ENCODE results near the gene PADI6.
"Not testable (repeated sequence)": the region's sequence is repeated elsewhere in the genome, so short reads cannot be mapped to it uniquely, and the experiment has no call there.

The PADI6 gene

DNA sequence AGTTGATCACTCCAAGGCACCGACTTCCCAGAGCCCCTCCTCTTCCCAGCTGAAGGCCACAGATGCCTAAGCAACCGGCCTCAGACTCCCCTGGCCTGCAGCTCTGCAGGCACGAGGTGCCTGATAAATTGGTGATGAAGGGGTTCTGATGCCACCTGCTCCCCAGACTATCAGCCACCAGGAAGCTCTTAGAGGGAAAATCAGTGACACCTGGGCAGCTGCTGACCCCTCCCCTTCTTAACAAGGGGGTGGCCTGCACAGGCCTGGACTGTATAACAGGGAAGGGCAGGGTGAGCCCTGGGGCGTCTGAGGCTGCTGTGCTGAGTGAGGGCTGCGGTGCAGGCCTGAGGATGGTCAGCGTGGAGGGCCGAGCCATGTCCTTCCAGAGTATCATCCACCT is at the start of gene PADI6:
PADI6 (plus strand) TSS at position 301 of the 400 bp plus-strand sequence; CDS start at position 351, 50 bp downstream.
- Histone ChIP-seq H3K36me3 (ENCODE audit: control insufficient read depth in 1 of 2, insufficient read depth in 2 of 2, low read length in 2 of 2) (no peaks in the 10 kb centered on the region), H3K9me3 (ENCODE audit: control insufficient read depth in 1 of 2, low read length in 2 of 2) (no peaks in the 10 kb centered on the region), H3K27ac (ENCODE audit: low read length) (no peak within 1 kb of the TSS), H3K4me3 (ENCODE audit: low read depth in 1 of 2, low read length in 2 of 2) (no peak within 1 kb of the TSS), H3K27me3 (ENCODE audit: low read depth, low read length) (no peaks in the 10 kb centered on the region), H3K4me1 (ENCODE audit: control insufficient read depth in 1 of 2, insufficient read depth in 2 of 2, low read length in 2 of 2) (no peaks in the 10 kb centered on the region)

DNA sequence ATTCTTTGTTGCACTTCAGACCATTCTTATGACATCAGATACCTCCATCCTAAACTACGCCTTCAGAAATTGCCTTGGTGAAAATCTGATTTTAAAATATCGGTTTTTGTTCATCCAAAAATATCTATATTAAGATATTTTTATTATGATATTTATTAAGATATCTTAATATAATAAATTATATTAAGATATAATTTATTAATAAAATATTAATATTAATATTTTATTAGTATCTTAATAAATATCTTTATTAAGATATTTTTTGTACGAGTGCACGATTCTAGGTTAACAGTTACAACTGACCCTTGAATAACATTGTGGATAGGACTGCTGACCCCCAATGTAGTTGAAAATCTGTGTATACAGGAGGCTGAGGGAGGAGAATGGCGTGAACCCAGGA is 43.1 kb upstream of the PADI6 start:
- Histone ChIP-seq H3K27ac (ENCODE audit: low read length) (no peak overlapping the region), H3K27me3 (ENCODE audit: low read depth, low read length) (no peaks in the 10 kb centered on the region), H3K9me3 (ENCODE audit: control insufficient read depth in 1 of 2, low read length in 2 of 2) (peaks cover 0 to 4% of the 10 kb centered on the region in 2 donors), H3K4me1 (ENCODE audit: control insufficient read depth in 1 of 2, insufficient read depth in 2 of 2, low read length in 2 of 2) (no peaks in the 10 kb centered on the region), H3K4me3 (ENCODE audit: low read depth in 1 of 2, low read length in 2 of 2) (no peak overlapping the region), H3K36me3 (ENCODE audit: control insufficient read depth in 1 of 2, insufficient read depth in 2 of 2, low read length in 2 of 2) (no peaks in the 10 kb centered on the region)

DNA sequence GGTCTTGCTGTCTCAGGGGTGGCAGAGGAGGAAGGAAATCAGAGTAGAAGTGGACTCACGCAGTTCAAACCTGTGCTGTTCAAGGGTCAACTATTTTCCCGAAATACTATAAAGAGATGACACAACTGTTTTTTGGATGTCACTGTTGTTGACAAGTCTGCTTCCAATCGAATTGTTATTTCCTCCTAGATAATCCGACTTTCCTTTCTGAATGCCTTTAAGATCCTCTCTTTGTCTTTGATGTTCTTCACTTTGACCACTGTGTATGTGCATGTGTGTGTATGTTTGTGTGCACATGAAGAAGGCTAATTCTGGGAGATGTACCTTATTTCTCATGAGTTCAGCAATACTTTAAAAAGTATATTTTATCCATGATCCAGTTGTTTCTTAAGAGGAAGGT is 42.4 kb upstream of the PADI6 start:
- Histone ChIP-seq H3K36me3 (ENCODE audit: control insufficient read depth in 1 of 2, insufficient read depth in 2 of 2, low read length in 2 of 2) (no peaks in the 10 kb centered on the region), H3K27ac (ENCODE audit: low read length) (no peak overlapping the region), H3K27me3 (ENCODE audit: low read depth, low read length) (no peaks in the 10 kb centered on the region), H3K4me3 (ENCODE audit: low read depth in 1 of 2, low read length in 2 of 2) (no peak overlapping the region), H3K9me3 (ENCODE audit: control insufficient read depth in 1 of 2, low read length in 2 of 2) (peaks cover 0 to 4% of the 10 kb centered on the region in 2 donors), H3K4me1 (ENCODE audit: control insufficient read depth in 1 of 2, insufficient read depth in 2 of 2, low read length in 2 of 2) (no peaks in the 10 kb centered on the region)

GRCh38 chr1:17330856-17331255 is 41.1 kb upstream of the PADI6 start:
- no peak overlapping the region for H3K4me3 ChIP-seq (ENCODE audit: low read depth in 1 of 2, low read length in 2 of 2)
- no peaks in the 10 kb centered on the region for H3K4me1 ChIP-seq (ENCODE audit: control insufficient read depth in 1 of 2, insufficient read depth in 2 of 2, low read length in 2 of 2)
- H3K36me3 ChIP-seq (ENCODE audit: control insufficient read depth in 1 of 2, insufficient read depth in 2 of 2, low read length in 2 of 2) = no peaks in the 10 kb centered on the region
- H3K27ac ChIP-seq (ENCODE audit: low read length) = no peak overlapping the region
- peaks cover 0 to 4% of the 10 kb centered on the region in 2 donors for H3K9me3 ChIP-seq (ENCODE audit: control insufficient read depth in 1 of 2, low read length in 2 of 2)
- H3K27me3 ChIP-seq (ENCODE audit: low read depth, low read length) = no peaks in the 10 kb centered on the region

DNA sequence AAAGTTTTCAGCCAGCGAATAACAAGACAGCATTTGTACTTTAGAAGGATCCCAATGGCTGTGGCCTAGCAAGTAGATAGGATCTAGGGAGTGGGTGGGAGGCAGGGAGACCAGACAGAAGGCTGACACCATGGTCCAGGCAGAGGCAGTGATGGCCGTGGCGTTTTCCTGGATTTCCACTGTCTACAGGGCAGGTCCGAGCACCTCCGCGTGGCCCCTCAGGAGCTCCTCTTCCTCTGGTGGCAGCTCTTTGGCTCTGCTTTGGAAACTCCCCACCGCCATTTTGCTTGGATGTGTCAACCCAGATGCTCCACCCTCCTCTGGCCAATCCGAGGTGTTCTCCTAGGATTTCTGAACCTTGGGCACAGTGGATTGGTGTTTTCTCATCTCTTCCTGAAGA is 38.9 kb upstream of the PADI6 start:
- no peaks in the 10 kb centered on the region for H3K36me3 ChIP-seq (ENCODE audit: control insufficient read depth in 1 of 2, insufficient read depth in 2 of 2, low read length in 2 of 2)
- H3K9me3 ChIP-seq (ENCODE audit: control insufficient read depth in 1 of 2, low read length in 2 of 2) = peaks cover 0 to 4% of the 10 kb centered on the region in 2 donors
- no peak overlapping the region for H3K4me3 ChIP-seq (ENCODE audit: low read depth in 1 of 2, low read length in 2 of 2)
- no peaks in the 10 kb centered on the region for H3K27me3 ChIP-seq (ENCODE audit: low read depth, low read length)
- H3K27ac ChIP-seq (ENCODE audit: low read length) = no peak overlapping the region
- H3K4me1 ChIP-seq (ENCODE audit: control insufficient read depth in 1 of 2, insufficient read depth in 2 of 2, low read length in 2 of 2) = no peaks in the 10 kb centered on the region

- no peak overlapping the region for H3K4me3 ChIP-seq (ENCODE audit: low read depth in 1 of 2, low read length in 2 of 2)
- peaks cover 0 to 4% of the 10 kb centered on the region in 2 donors for H3K9me3 ChIP-seq (ENCODE audit: control insufficient read depth in 1 of 2, low read length in 2 of 2)
- H3K36me3 ChIP-seq (ENCODE audit: control insufficient read depth in 1 of 2, insufficient read depth in 2 of 2, low read length in 2 of 2) = no peaks in the 10 kb centered on the region
- no peaks in the 10 kb centered on the region for H3K27me3 ChIP-seq (ENCODE audit: low read depth, low read length)
- no peak overlapping the region for H3K27ac ChIP-seq (ENCODE audit: low read length)
- no peaks in the 10 kb centered on the region for H3K4me1 ChIP-seq (ENCODE audit: control insufficient read depth in 1 of 2, insufficient read depth in 2 of 2, low read length in 2 of 2)
Measured at GRCh38 chr1:17335821-17336710, 35.9 kb upstream of the PADI6 start.

- H3K27me3 ChIP-seq (ENCODE audit: low read depth, low read length) = no peaks in the 10 kb centered on the region
- H3K4me1 ChIP-seq (ENCODE audit: control insufficient read depth in 1 of 2, insufficient read depth in 2 of 2, low read length in 2 of 2) = no peaks in the 10 kb centered on the region
- no peak overlapping the region for H3K27ac ChIP-seq (ENCODE audit: low read length)
- H3K4me3 ChIP-seq (ENCODE audit: low read depth in 1 of 2, low read length in 2 of 2) = no peak overlapping the region
- H3K9me3 ChIP-seq (ENCODE audit: control insufficient read depth in 1 of 2, low read length in 2 of 2) = no peaks in the 10 kb centered on the region
- no peaks in the 10 kb centered on the region for H3K36me3 ChIP-seq (ENCODE audit: control insufficient read depth in 1 of 2, insufficient read depth in 2 of 2, low read length in 2 of 2)
Measured at GRCh38 chr1:17338706-17339493, 33.1 kb upstream of the PADI6 start.

DNA sequence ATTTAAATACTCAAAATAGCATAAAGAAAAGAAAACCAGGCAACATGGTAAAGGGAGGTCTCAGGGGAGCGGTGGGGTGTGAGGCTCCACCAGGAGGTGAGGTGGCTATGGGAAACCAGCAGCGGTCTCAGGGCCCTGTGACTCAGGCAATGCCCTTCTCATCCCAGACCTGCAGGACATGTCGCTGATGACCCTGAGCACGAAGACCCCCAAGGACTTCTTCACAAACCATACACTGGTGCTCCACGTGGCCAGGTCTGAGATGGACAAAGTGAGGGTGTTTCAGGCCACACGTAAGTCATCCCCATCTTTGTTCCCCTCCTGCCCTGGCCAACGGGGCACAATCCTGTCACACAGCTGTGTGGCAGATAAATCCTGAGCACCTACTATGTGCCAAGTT is 32.5 kb upstream of the PADI6 start:
- H3K27me3 ChIP-seq (ENCODE audit: low read depth, low read length) = no peaks in the 10 kb centered on the region

GRCh38 chr1:17340358-17340757 is 31.6 kb upstream of the PADI6 start:
- Histone ChIP-seq H3K27me3 (ENCODE audit: low read depth, low read length) (no peaks in the 10 kb centered on the region), H3K9me3 (ENCODE audit: control insufficient read depth in 1 of 2, low read length in 2 of 2) (peaks cover 0 to 3% of the 10 kb centered on the region in 2 donors)

More for the DNA sequence above, 32.5 kb upstream of the PADI6 start:
- peaks cover 0 to 3% of the 10 kb centered on the region in 2 donors for H3K9me3 ChIP-seq (ENCODE audit: control insufficient read depth in 1 of 2, low read length in 2 of 2)
- no peak overlapping the region for H3K4me3 ChIP-seq (ENCODE audit: low read depth in 1 of 2, low read length in 2 of 2)
- no peaks in the 10 kb centered on the region for H3K36me3 ChIP-seq (ENCODE audit: control insufficient read depth in 1 of 2, insufficient read depth in 2 of 2, low read length in 2 of 2)
- H3K27ac ChIP-seq (ENCODE audit: low read length) = no peak overlapping the region
- H3K4me1 ChIP-seq (ENCODE audit: control insufficient read depth in 1 of 2, insufficient read depth in 2 of 2, low read length in 2 of 2) = no peaks in the 10 kb centered on the region

DNA sequence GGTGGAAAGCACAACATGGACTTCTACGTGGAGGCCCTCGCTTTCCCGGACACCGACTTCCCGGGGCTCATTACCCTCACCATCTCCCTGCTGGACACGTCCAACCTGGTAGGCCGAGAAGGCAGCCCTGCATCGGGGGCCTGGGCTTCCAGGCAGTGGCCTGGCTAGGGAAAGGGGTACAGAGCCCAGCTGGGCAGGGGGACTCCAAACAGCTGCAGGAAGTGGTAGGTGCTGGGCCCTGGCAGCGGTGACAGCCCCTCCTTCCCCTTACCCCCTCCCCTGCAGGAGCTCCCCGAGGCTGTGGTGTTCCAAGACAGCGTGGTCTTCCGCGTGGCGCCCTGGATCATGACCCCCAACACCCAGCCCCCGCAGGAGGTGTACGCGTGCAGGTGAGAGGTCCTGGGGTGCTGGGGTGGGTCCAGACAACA is 30.0 kb upstream of the PADI6 start:
- H3K36me3 ChIP-seq (ENCODE audit: control insufficient read depth in 1 of 2, insufficient read depth in 2 of 2, low read length in 2 of 2) = no peaks in the 10 kb centered on the region
- H3K4me3 ChIP-seq (ENCODE audit: low read depth in 1 of 2, low read length in 2 of 2) = no peak overlapping the region
- H3K27ac ChIP-seq (ENCODE audit: low read length) = no peak overlapping the region
- H3K9me3 ChIP-seq (ENCODE audit: control insufficient read depth in 1 of 2, low read length in 2 of 2) = peaks cover 0 to 3% of the 10 kb centered on the region in 2 donors
- H3K27me3 ChIP-seq (ENCODE audit: low read depth, low read length) = no peaks in the 10 kb centered on the region
- H3K4me1 ChIP-seq (ENCODE audit: control insufficient read depth in 1 of 2, insufficient read depth in 2 of 2, low read length in 2 of 2) = no peaks in the 10 kb centered on the region

More at GRCh38 chr1:17340358-17340757, 31.6 kb upstream of the PADI6 start:
- no peaks in the 10 kb centered on the region for H3K4me1 ChIP-seq (ENCODE audit: control insufficient read depth in 1 of 2, insufficient read depth in 2 of 2, low read length in 2 of 2)
- no peak overlapping the region for H3K4me3 ChIP-seq (ENCODE audit: low read depth in 1 of 2, low read length in 2 of 2)
- H3K36me3 ChIP-seq (ENCODE audit: control insufficient read depth in 1 of 2, insufficient read depth in 2 of 2, low read length in 2 of 2) = no peaks in the 10 kb centered on the region
- no peak overlapping the region for H3K27ac ChIP-seq (ENCODE audit: low read length)

DNA sequence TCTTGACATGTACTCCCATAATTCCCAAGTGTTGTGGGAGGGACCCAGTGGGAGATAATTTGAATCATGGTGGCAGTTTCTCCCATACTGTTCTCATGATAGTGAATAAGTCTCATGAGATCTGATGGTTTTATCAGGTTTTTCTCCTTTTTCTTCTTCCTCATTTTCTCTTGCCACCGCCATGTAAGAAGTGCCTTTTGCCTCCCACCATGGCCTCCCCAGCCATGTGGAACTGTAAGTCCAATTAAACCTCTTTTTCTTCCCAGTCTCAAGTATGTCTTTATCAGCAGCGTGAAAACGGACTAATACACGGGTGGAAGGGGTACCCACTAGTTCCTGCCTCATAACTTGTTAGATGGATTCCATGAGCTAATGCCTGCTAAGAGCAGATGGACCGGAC is 26.5 kb upstream of the PADI6 start:
- not testable (repeated sequence) for H3K27ac ChIP-seq (ENCODE audit: low read length); H3K36me3 ChIP-seq (ENCODE audit: control insufficient read depth in 1 of 2, insufficient read depth in 2 of 2, low read length in 2 of 2); H3K9me3 ChIP-seq (ENCODE audit: control insufficient read depth in 1 of 2, low read length in 2 of 2); H3K27me3 ChIP-seq (ENCODE audit: low read depth, low read length); H3K4me1 ChIP-seq (ENCODE audit: control insufficient read depth in 1 of 2, insufficient read depth in 2 of 2, low read length in 2 of 2); H3K4me3 ChIP-seq (ENCODE audit: low read depth in 1 of 2, low read length in 2 of 2)
